Colon (tissue), 2 donors: ENCODE measurements around the gene ERBB4.

Source experiments
- FAIRE-seq: peaks from 2 replicates; lab custom pipeline; 2012; peaks lifted over from hg19 to GRCh38; lab: Jason Lieb, UNC
- donor health status: control.
- donor health status: control.

The ERBB4 gene

DNA sequence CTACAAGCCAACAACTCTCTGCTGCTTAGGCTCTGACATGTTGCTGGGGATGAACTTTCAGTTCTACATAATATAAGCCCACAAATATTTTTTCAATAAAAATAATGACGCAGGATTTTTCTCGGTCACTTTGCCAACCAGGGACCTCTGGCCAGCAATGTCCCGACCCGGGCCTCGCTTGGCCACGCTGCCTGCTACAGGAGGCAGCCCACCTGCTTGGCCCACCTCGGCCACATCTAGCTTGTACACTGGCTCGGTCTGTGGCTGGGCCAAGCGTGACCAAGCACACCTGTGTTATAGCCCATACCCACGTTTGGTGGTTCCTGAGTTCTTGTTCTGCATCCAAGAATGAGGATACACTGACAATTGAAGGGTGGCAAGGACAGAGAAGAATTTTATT is 1208.7 kb downstream of the ERBB4 start:
- no peak for FAIRE-seq

DNA sequence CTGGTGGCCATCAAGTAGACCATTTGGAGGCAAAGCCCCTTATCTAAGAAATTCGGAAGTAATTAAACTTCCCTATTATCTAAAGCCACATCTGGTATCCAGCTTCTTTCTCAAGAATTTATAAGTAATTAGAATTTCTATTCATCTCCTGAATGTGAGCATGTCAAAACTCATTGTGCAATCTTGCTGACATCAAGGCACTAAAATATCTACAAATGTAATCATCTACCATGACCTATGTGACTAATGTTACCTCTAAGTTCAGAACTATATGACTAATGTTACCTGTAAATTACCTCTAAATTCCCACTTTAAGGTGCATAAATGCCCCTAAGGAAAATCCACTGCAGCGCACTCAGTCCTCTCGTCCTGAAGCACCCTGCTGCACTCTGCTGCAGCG is 1209.2 kb downstream of the ERBB4 start:
- FAIRE-seq: no peak

DNA sequence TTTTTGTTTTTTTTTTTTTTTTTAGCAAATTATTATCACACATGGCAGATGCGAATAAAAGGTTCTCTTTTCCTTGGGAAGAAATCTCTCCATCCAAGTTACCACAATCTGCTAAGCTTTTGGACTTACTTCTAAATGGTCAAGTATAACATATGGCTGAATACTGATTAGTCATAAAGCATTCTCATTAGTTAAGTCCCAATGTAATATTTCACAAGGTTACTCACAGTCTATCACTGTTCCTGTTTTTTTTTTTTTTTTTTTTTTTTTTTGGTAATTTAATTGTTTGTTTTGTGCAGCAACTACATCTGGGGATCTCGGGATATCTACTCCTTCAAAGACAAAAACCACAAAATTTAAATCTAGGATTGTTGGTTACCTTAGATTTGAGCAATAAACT is 1210.5 kb downstream of the ERBB4 start:
- no peak for FAIRE-seq
